HL-60 (cell line): ENCODE results near the gene FBXL7.

Experiments used
- CTCF ChIP-seq: IDR thresholded peaks from one replicate; pipeline ENCODE4 v1.5.1; 2011; ENCODE audit warnings: low read length, control low read depth, inconsistent platforms; ENCODE audit not compliant: insufficient read depth
- GABPA ChIP-seq: IDR thresholded peaks from 2 replicates; pipeline ENCODE4 v1.6.1; 2012; ENCODE audit warnings: low read depth
- POLR2AphosphoS5 ChIP-seq: IDR thresholded peaks from 2 replicates; pipeline ENCODE4 v1.6.1; 2012; ENCODE audit warnings: low read depth
- SPI1 ChIP-seq: IDR thresholded peaks from 2 replicates; pipeline ENCODE4 v1.6.1; 2012; ENCODE audit warnings: low read depth, mild to moderate bottlenecking, borderline replicate concordance

GRCh38 chr5:15634591-15635288 lies 134.8 kb downstream of the FBXL7 start:
- TF ChIP-seq CTCF = no peak
- no peak for TF ChIP-seq SPI1
- no peak for TF ChIP-seq GABPA
- TF ChIP-seq POLR2AphosphoS5 = no peak
